SK-N-SH (cell line): ENCODE data around the gene MAPK12. TPM values are rescaled to one million over a fixed set of nuclear protein-coding genes. Genes with fewer than 3 reads are reported as not detected.

Source experiments
- CTCF ChIA-PET: fragments of 300-600, 350-600 bp; formaldehyde crosslinking; extraction: SDS; loops from one replicate; lab custom pipeline; 2021; lab: Yijun Ruan, JAX
- POLR2A ChIA-PET: fragments of 350-600 bp; sonication (Branson Sonifier 250); formaldehyde crosslinking; extraction: SDS; loops from one replicate; lab custom pipeline; 2020; ENCODE audit warnings: antibody characterized with exemption, inconsistent platforms; lab: Yijun Ruan, JAX
- DNase-seq: peaks from one replicate; pipeline ENCODE4 v3.0.0; 2012
- H2AFZ ChIP-seq: fragments of 200-600 bp; sonication (generic); 2 replicates; pipeline ENCODE4 v1.8.1; 2016; ENCODE audit warnings: antibody characterized with exemption, mild to moderate bottlenecking, low read depth
- H3F3A ChIP-seq: fragments of 200-600 bp; sonication (generic); replicated peaks from 2 replicates; pipeline ENCODE3; 2016; ENCODE audit warnings: antibody characterized with exemption, mild to moderate bottlenecking; ENCODE audit not compliant: insufficient read depth
- H3K27ac ChIP-seq, 2 experiments: fragments of 200-500 bp in 1 of 2; fragments of 200-600 bp in 1 of 2; sonication (Bioruptor generic) in 1 of 2; sonication (generic), shearing (Covaris generic) in 1 of 2; 2 replicates each; pipeline versions ENCODE4 v1.5.1 to v1.6.1; 2014 to 2016; ENCODE audit warnings: low read depth in 2 of 2, inconsistent platforms in 1 of 2, low read length in 1 of 2, mild to moderate bottlenecking in 1 of 2, mixed read lengths in 1 of 2
- H3K27me3 ChIP-seq: fragments of 200-600 bp; sonication (generic), shearing (Covaris generic); 2 replicates; pipeline ENCODE4 v1.6.1; 2016; ENCODE audit warnings: mixed run types; ENCODE audit not compliant: insufficient read depth
- H3K36me3 ChIP-seq, 2 experiments: fragments of 200-500 bp in 1 of 2; fragments of 200-600 bp in 1 of 2; sonication (Bioruptor generic) in 1 of 2; sonication (generic) in 1 of 2; replicated peaks in 1 of 2; 2 replicates each; pipeline versions ENCODE3 to v1.5.1; 2014 to 2016; ENCODE audit warnings: low read length in 1 of 2, mild to moderate bottlenecking in 1 of 2; ENCODE audit not compliant: insufficient read depth in 2 of 2, control insufficient read depth in 1 of 2
- H3K4me1 ChIP-seq, 2 experiments: fragments of 200-500 bp in 1 of 2; fragments of 200-600 bp in 1 of 2; sonication (Bioruptor generic) in 1 of 2; sonication (generic), shearing (Covaris generic) in 1 of 2; 2 replicates each; pipeline versions ENCODE4 v1.5.1 to v1.6.1; 2014 to 2016; ENCODE audit warnings: low read depth in 1 of 2, low read length in 1 of 2, mixed run types in 1 of 2; ENCODE audit not compliant: insufficient read depth in 2 of 2, control insufficient read depth in 1 of 2
- H3K4me2 ChIP-seq: fragments of 200-600 bp; sonication (generic), shearing (Covaris generic); 2 replicates; pipeline ENCODE4 v1.6.1; 2017; ENCODE audit warnings: mixed run types
- H3K4me3 ChIP-seq, 2 experiments: fragments of 200-500 bp in 1 of 2; fragments of 200-600 bp in 1 of 2; sonication (Bioruptor generic) in 1 of 2; sonication (generic), shearing (Covaris generic) in 1 of 2; 2 replicates each; pipeline versions ENCODE4 v1.5.1 to v1.8.1; 2014 to 2016; ENCODE audit warnings: low read depth in 2 of 2, inconsistent platforms in 1 of 2, low read length in 1 of 2, mild to moderate bottlenecking in 1 of 2, mixed read lengths in 1 of 2, moderate library complexity in 1 of 2
- H3K79me2 ChIP-seq: fragments of 200-600 bp; sonication (generic); 2 replicates; pipeline ENCODE4 v1.8.1; 2017; ENCODE audit warnings: mild to moderate bottlenecking; ENCODE audit not compliant: insufficient read depth
- H3K9ac ChIP-seq: fragments of 200-600 bp; sonication (generic); 2 replicates; pipeline ENCODE4 v1.6.1; 2017; ENCODE audit warnings: mixed run types
- H3K9me2 ChIP-seq: fragments of 200-600 bp; sonication (generic); 2 replicates; pipeline ENCODE4 v1.6.1; 2017; ENCODE audit warnings: mixed run types
- H3K9me3 ChIP-seq: fragments of 200-600 bp; sonication (generic); 2 replicates; pipeline ENCODE4 v1.6.1; 2017; ENCODE audit warnings: mixed run types, mild to moderate bottlenecking, moderate library complexity
- H4K20me1 ChIP-seq: fragments of 200-600 bp; sonication (generic); 2 replicates; pipeline ENCODE4 v1.6.1; 2017; ENCODE audit warnings: mild to moderate bottlenecking, mixed run types; ENCODE audit not compliant: insufficient read depth
- EZH2phosphoT487 ChIP-seq: fragments of 200-600 bp; sonication (generic); IDR thresholded peaks from 2 replicates; pipeline ENCODE4 v1.6.1; 2017; ENCODE audit warnings: low read depth, mixed run types, mild to moderate bottlenecking, antibody characterized with exemption, moderate library complexity, borderline replicate concordance
- FOXJ3 ChIP-seq: sonication (generic); formaldehyde crosslinking; IDR thresholded peaks from 2 replicates; pipeline ENCODE4 v1.5.1; 2020; ENCODE audit warnings: mild to moderate bottlenecking, missing genetic modification reagents
- FOXM1 ChIP-seq: IDR thresholded peaks from 2 replicates; pipeline ENCODE4 v1.4.0; 2012; ENCODE audit warnings: low read depth, mild to moderate bottlenecking
- GABPA ChIP-seq: IDR thresholded peaks from 2 replicates; pipeline ENCODE4 v1.4.0; 2012; ENCODE audit warnings: low read depth, mild to moderate bottlenecking
- GATA2 ChIP-seq: sonication (generic); formaldehyde crosslinking; IDR thresholded peaks from 2 replicates; pipeline ENCODE4 v1.5.0; 2020; ENCODE audit warnings: mild to moderate bottlenecking, missing genetic modification reagents
- MEF2A ChIP-seq: IDR thresholded peaks from 2 replicates; pipeline ENCODE4 v1.4.0; 2012; ENCODE audit warnings: low read depth, borderline replicate concordance
- NRF1 ChIP-seq: IDR thresholded peaks from 2 replicates; pipeline ENCODE4 v1.6.1; 2012; ENCODE audit warnings: low read depth, mild to moderate bottlenecking, low read length
- POLR2AphosphoS5 ChIP-seq: IDR thresholded peaks from 2 replicates; pipeline ENCODE4 v1.6.1; 2012; ENCODE audit warnings: low read depth, low read length
- RAD21 ChIP-seq: IDR thresholded peaks from 2 replicates; pipeline ENCODE4 v1.6.1; 2012; ENCODE audit warnings: mild to moderate bottlenecking, low read length
- RCOR1 ChIP-seq: fragments of 150-350 bp; IDR thresholded peaks from 2 replicates; pipeline ENCODE4 v1.6.1; 2017; ENCODE audit warnings: antibody characterized with exemption, low read length
- RXRA ChIP-seq: IDR thresholded peaks from 2 replicates; pipeline ENCODE4 v1.4.0; 2012; ENCODE audit warnings: low read depth, mild to moderate bottlenecking, borderline replicate concordance
- SIN3A ChIP-seq: IDR thresholded peaks from 2 replicates; pipeline ENCODE4 v1.6.1; 2012; ENCODE audit warnings: low read depth, mild to moderate bottlenecking, low read length, moderate library complexity, borderline replicate concordance
- SMC3 ChIP-seq: IDR thresholded peaks from 2 replicates; pipeline ENCODE4 v1.6.1; 2012; ENCODE audit warnings: low read depth, low read length, improper control_type of control experiment
- WGBS: methylation state at CpG from one replicate; pipeline ENCODE4 v1.1.6; 2017; ENCODE audit warnings: low lambda C conversion rate; 5-methylcytosine and 5-hydroxymethylcytosine counted together
- polyA plus RNA-seq, 3 experiments: library from polyadenylated mRNA; depleted of rRNA; stranded (reverse); fragments of >200 nt; gene quantifications; 2 replicates each; pipeline ENCODE4 v1.2.3, GENCODE V29; 2012
- TF ChIP-seq, protein P1 (sequence below): IDR thresholded peaks from 2 replicates; pipeline ENCODE4 v1.4.0; 2012; ENCODE audit warnings: low read depth, borderline replicate concordance
- TF ChIP-seq, protein P2 (sequence below): fragments of 150-350 bp; IDR thresholded peaks from 2 replicates; pipeline ENCODE4 v1.6.1; 2016; ENCODE audit warnings: mild to moderate bottlenecking, low read depth, low read length
- TF ChIP-seq, protein P3 (sequence below): IDR thresholded peaks from 2 replicates; pipeline ENCODE4; 2012
- TF ChIP-seq, protein P4 (sequence below): IDR thresholded peaks from 2 replicates; pipeline ENCODE4 v1.4.0; 2012; ENCODE audit warnings: low read depth
- TF ChIP-seq, protein P5 (sequence below): fragments of 150-350 bp; IDR thresholded peaks from 2 replicates; pipeline ENCODE4 v1.6.1; 2017; ENCODE audit warnings: antibody characterized with exemption, low read length, low read depth, borderline replicate concordance

The MAPK12 gene
- polyA plus RNA-seq, 1 of the 3 experiments (the other 2 are of a cell fraction): 118 TPM

DNA sequence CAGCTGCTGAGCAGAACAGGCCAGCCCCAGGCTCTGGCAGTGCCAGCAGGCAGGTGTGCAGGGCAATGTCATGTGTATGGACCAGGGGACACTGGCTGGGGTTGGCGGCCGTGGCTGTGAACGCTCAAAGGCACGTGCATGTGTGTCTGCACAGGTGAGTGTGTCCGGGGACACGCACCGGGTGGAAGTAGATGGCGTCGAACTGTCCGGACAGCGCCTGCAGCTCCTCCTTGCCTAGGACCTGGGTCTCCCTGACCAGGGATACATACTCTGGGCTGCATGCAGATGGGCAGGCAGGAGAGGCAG lies 11.3 kb downstream of the MAPK12 start:
- Histone ChIP-seq H3K9me2 (no peaks in the 10 kb centered on the region), H3K79me2 (peaks cover 32% of the 10 kb centered on the region; the same call in 1 of the 2 replicates), H3K4me3 (peak overlapping the region; percentile 80 to 89), H3F3A (peaks cover 32% of the 10 kb centered on the region), H4K20me1 (0 out of 2 replicates have a peak, but pooled peaks cover 7% of the 10 kb centered on the region), H3K9ac (peak overlapping the region; percentile 92), H3K36me3 (peaks cover 5 to 33% of the 10 kb centered on the region in 2 experiments), H3K4me1 (peaks cover 9 to 59% of the 10 kb centered on the region in 2 experiments; a peak in 2 of 4 replicates), H3K27ac (peak overlapping the region; percentile 62 to 86; a peak in 3 of 4 replicates), H3K4me2 (peak overlapping the region; percentile 99), H2AFZ (no peak overlapping the region), H3K9me3 (no peaks in the 10 kb centered on the region), H3K27me3 (no peaks in the 10 kb centered on the region)
- TF ChIP-seq, protein P1, sequence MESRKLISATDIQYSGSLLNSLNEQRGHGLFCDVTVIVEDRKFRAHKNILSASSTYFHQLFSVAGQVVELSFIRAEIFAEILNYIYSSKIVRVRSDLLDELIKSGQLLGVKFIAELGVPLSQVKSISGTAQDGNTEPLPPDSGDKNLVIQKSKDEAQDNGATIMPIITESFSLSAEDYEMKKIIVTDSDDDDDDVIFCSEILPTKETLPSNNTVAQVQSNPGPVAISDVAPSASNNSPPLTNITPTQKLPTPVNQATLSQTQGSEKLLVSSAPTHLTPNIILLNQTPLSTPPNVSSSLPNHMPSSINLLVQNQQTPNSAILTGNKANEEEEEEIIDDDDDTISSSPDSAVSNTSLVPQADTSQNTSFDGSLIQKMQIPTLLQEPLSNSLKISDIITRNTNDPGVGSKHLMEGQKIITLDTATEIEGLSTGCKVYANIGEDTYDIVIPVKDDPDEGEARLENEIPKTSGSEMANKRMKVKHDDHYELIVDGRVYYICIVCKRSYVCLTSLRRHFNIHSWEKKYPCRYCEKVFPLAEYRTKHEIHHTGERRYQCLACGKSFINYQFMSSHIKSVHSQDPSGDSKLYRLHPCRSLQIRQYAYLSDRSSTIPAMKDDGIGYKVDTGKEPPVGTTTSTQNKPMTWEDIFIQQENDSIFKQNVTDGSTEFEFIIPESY: no peak
- TF ChIP-seq, protein P2, sequence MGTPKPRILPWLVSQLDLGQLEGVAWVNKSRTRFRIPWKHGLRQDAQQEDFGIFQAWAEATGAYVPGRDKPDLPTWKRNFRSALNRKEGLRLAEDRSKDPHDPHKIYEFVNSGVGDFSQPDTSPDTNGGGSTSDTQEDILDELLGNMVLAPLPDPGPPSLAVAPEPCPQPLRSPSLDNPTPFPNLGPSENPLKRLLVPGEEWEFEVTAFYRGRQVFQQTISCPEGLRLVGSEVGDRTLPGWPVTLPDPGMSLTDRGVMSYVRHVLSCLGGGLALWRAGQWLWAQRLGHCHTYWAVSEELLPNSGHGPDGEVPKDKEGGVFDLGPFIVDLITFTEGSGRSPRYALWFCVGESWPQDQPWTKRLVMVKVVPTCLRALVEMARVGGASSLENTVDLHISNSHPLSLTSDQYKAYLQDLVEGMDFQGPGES: no peak
- TF ChIP-seq SMC3 (no peak), RCOR1 (no peak), NRF1 (no peak), MEF2A (no peak), RXRA (no peak), FOXJ3 (CRISPR knock-in tag) (no peak), RAD21 (no peak), EZH2phosphoT487 (no peak), FOXM1 (no peak), GABPA (no peak), SIN3A (no peak), GATA2 (CRISPR knock-in tag) (no peak), POLR2AphosphoS5 (no peak)
- TF ChIP-seq, protein P3, sequence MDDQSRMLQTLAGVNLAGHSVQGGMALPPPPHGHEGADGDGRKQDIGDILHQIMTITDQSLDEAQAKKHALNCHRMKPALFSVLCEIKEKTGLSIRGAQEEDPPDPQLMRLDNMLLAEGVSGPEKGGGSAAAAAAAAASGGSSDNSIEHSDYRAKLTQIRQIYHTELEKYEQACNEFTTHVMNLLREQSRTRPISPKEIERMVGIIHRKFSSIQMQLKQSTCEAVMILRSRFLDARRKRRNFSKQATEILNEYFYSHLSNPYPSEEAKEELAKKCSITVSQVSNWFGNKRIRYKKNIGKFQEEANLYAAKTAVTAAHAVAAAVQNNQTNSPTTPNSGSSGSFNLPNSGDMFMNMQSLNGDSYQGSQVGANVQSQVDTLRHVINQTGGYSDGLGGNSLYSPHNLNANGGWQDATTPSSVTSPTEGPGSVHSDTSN: no peak
- TF ChIP-seq, protein P4, sequence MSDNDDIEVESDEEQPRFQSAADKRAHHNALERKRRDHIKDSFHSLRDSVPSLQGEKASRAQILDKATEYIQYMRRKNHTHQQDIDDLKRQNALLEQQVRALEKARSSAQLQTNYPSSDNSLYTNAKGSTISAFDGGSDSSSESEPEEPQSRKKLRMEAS: no peak
- TF ChIP-seq, protein P5, sequence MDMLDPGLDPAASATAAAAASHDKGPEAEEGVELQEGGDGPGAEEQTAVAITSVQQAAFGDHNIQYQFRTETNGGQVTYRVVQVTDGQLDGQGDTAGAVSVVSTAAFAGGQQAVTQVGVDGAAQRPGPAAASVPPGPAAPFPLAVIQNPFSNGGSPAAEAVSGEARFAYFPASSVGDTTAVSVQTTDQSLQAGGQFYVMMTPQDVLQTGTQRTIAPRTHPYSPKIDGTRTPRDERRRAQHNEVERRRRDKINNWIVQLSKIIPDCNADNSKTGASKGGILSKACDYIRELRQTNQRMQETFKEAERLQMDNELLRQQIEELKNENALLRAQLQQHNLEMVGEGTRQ: no peak
- 85% methylated on average over 7 of the region's 11 CpGs for WGBS
- ChIA-PET POLR2A (interaction anchor here (1.2 to 2.1 kb wide), 2 partner anchors 10 to 13 kb away, joined by 4 to 10 read pairs; no protein-coding TSS in a partner anchor), CTCF (interaction anchor here (0.7 to 4.3 kb wide), 8 partner anchors 8 to 275 kb away, joined by 3 to 72 read pairs (median 20); partner anchors contain the start of genes DENND6B, MAPK11, MAPK12 and SCO2)
- DNase-seq: no peak
